Testis (tissue), 3 donors: ENCODE measurements around the gene FAM193A. TPM values are rescaled to one million over a fixed set of nuclear protein-coding genes. Genes with fewer than 3 reads are reported as not detected.

ENCODE experiments used
- DNase-seq: peaks from one replicate; pipeline ENCODE4 v3.0.0-alpha.2; 2019
- H3K27ac ChIP-seq, 2 donors: fragments of 200-600 bp; sonication (generic); one replicate each; pipeline ENCODE4 v1.5.1; 2019
- H3K27me3 ChIP-seq: fragments of 200-600 bp; sonication (generic); one replicate; pipeline ENCODE4 v1.5.1; 2019
- H3K36me3 ChIP-seq: fragments of 200-600 bp; sonication (generic); one replicate; pipeline ENCODE4 v1.5.1; 2017; ENCODE audit warnings: low read depth; ENCODE audit errors: missing control alignments
- H3K4me1 ChIP-seq: fragments of 200-600 bp; sonication (generic); one replicate; pipeline ENCODE4 v1.5.1; 2019
- H3K4me3 ChIP-seq, 2 donors: fragments of 200-600 bp; sonication (generic); one replicate each; pipeline ENCODE4 v1.5.1; 2017 to 2019
- H3K9me3 ChIP-seq: fragments of 200-600 bp; sonication (generic); one replicate; pipeline ENCODE4 v1.5.1; 2017
- CTCF ChIP-seq, 3 experiments: fragments of 450-650 bp in 2 of 3; fragments of 200-600 bp in 1 of 3; sonication (generic) in 1 of 3; IDR thresholded peaks; one replicate each; pipeline ENCODE4 v1.5.1; 2016 to 2019; ENCODE audit warnings: antibody characterized with exemption in 3 of 3, mild to moderate bottlenecking in 2 of 3, moderate library complexity in 1 of 3
- POLR2A ChIP-seq: fragments of 450-650 bp; IDR thresholded peaks from one replicate; pipeline ENCODE4 v1.6.1; 2017; ENCODE audit warnings: antibody characterized with exemption, mild to moderate bottlenecking, moderate library complexity
- WGBS, 2 donors: methylation state at CpG; one replicate each; pipeline ENCODE4 v1.1.5; 2018; 5-methylcytosine and 5-hydroxymethylcytosine counted together
- intact Hi-C: fragments of 100-400 bp; cut with DNase I; formaldehyde crosslinking; loops from one replicate; pipeline ENCODE4 v1.15.1; 2023; ENCODE audit warnings: low total_unique reads
- polyA plus RNA-seq: library from polyadenylated mRNA; stranded (reverse); fragments of 350-450 nt; fragmentation: Illumina TruSeq; extraction: RNeasy Lipid Tissue Mini Kit (QIAGEN cat#74804); gene quantifications from one replicate; pipeline ENCODE4 v1.2.3, GENCODE V29; 2014; ENCODE audit warnings: low read depth, low replicate concordance; ENCODE audit not compliant: insufficient read depth
- total RNA-seq, 2 donors: library from RNA; depleted of rRNA; stranded (reverse); fragments of >200 nt; gene quantifications; one replicate each; pipeline ENCODE4 v1.2.3, GENCODE V29; 2016

FAM193A gene
- total and polyA plus RNA-seq, 3 donors from 2014 or later: 50.4 to 92.4 (median 78.7) TPM

- no peak for TF ChIP-seq CTCF (IDR thresholded peaks at IDR 0.05)
- no peak for TF ChIP-seq POLR2A
- intact Hi-C loops: no loop called here
Observed at GRCh38 chr4:2741626-2742025, 205.2 kb downstream of the FAM193A start.

GRCh38 chr4:2742081-2742822 is 205.8 kb downstream of the FAM193A start:
- intact Hi-C loops: no loop called here
- Histone ChIP-seq H3K27me3 (no peaks in the 10 kb centered on the region), H3K4me1 (no peaks in the 10 kb centered on the region), H3K27ac (no peak overlapping the region), H3K36me3 (no peaks in the 10 kb centered on the region), H3K9me3 (no peaks in the 10 kb centered on the region), H3K4me3 (no peak overlapping the region)
- 90 to 92% methylated on average over 15 to 27 of the region's 27 CpGs for WGBS, 2 donors
- TF ChIP-seq POLR2A: no peak
- no peak for TF ChIP-seq CTCF (IDR thresholded peaks at IDR 0.05)
- DNase-seq: no peak

More at GRCh38 chr4:2741626-2742025, 205.2 kb downstream of the FAM193A start:
- Histone ChIP-seq H3K27ac (no peak overlapping the region), H3K4me3 (no peak overlapping the region), H3K36me3 (no peaks in the 10 kb centered on the region), H3K4me1 (no peaks in the 10 kb centered on the region), H3K9me3 (no peaks in the 10 kb centered on the region), H3K27me3 (no peaks in the 10 kb centered on the region)
- no peak for DNase-seq
- 74 to 88% methylated on average over 9 of the region's 9 CpGs for WGBS, 2 donors

GRCh38 chr4:2742823-2743517 is 206.5 kb downstream of the FAM193A start:
- H3K4me3 ChIP-seq: no peak overlapping the region
- no peaks in the 10 kb centered on the region for H3K36me3 ChIP-seq
- H3K9me3 ChIP-seq: no peaks in the 10 kb centered on the region
- WGBS, 2 donors: 89 to 100% methylated on average over 2 to 6 of the region's 6 CpGs
- no peak for TF ChIP-seq CTCF (IDR thresholded peaks at IDR 0.05)
- no peak for TF ChIP-seq POLR2A
- H3K4me1 ChIP-seq: no peaks in the 10 kb centered on the region
- DNase-seq: no peak
- no peak overlapping the region for H3K27ac ChIP-seq
- no peaks in the 10 kb centered on the region for H3K27me3 ChIP-seq
- intact Hi-C loops: no loop called here

- Histone ChIP-seq H3K27ac (no peak overlapping the region), H3K4me1 (peaks cover under 1% of the 10 kb centered on the region), H3K36me3 (no peaks in the 10 kb centered on the region), H3K27me3 (no peaks in the 10 kb centered on the region), H3K4me3 (no peak overlapping the region), H3K9me3 (no peaks in the 10 kb centered on the region)
- WGBS, 2 donors: 88 to 93% methylated on average over 14 to 21 of the region's 21 CpGs
- TF ChIP-seq POLR2A: no peak
- no peak for TF ChIP-seq CTCF (IDR thresholded peaks at IDR 0.05)
- intact Hi-C loops: no loop called here
- DNase-seq: no peak
Observed at GRCh38 chr4:2743518-2744445, 207.3 kb downstream of the FAM193A start.
